ENCODE data around the gene PKP2.

The PKP2 gene

DNA sequence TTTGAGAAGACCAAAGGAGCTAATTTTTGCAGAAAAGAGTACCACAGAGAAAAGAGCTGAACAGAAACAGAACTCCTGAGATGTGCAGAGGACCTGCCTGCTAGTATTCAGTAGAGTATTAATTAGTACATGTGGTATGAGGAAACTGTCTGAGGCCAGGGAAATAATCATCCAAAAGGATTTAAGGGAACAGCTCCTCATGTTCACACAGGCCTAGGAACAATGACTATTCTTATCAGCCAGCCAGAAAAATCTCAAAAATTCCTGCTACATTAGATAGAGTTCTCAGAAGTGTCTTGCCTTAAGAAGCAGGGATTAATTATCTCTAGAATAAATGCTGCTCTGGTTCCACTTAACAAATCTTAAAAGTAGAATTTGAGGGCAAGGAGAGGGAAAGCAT, 36.4 kb downstream of the PKP2 start:
- TF ChIP-seq, protein P1, sequence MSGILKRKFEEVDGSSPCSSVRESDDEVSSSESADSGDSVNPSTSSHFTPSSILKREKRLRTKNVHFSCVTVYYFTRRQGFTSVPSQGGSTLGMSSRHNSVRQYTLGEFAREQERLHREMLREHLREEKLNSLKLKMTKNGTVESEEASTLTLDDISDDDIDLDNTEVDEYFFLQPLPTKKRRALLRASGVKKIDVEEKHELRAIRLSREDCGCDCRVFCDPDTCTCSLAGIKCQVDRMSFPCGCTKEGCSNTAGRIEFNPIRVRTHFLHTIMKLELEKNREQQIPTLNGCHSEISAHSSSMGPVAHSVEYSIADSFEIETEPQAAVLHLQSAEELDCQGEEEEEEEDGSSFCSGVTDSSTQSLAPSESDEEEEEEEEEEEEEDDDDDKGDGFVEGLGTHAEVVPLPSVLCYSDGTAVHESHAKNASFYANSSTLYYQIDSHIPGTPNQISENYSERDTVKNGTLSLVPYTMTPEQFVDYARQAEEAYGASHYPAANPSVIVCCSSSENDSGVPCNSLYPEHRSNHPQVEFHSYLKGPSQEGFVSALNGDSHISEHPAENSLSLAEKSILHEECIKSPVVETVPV (CRISPR knock-in tag; IDR thresholded peaks at IDR 0.05): no peak
- no peak for TF ChIP-seq ZNF8 (CRISPR knock-in tag; IDR thresholded peaks at IDR 0.05)
- ATAC-seq: no peak

DNA sequence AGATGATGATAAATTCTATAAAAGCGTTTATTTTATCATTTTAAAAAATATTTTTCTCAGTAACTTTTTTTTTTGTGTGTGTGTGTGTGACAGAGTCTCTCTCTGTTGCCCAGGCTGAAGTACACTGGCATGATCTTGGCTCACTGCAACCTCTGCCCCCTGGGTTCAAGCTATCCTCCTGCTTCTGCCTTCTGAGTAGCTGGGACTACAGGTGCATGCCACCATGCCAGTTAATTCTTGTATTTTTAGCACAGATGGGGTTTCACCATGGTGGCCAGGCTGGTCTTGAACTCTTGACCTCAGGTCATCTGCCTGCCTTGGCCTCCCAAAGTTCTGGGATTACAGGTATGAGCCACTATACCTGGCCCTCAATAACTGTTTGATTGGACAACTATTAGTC, 37.2 kb downstream of the PKP2 start:
- no peak for ATAC-seq
- no peak for TF ChIP-seq TCF4 (CRISPR knock-in tag; IDR thresholded peaks at IDR 0.05; ENCODE audit: borderline replicate concordance)

DNA sequence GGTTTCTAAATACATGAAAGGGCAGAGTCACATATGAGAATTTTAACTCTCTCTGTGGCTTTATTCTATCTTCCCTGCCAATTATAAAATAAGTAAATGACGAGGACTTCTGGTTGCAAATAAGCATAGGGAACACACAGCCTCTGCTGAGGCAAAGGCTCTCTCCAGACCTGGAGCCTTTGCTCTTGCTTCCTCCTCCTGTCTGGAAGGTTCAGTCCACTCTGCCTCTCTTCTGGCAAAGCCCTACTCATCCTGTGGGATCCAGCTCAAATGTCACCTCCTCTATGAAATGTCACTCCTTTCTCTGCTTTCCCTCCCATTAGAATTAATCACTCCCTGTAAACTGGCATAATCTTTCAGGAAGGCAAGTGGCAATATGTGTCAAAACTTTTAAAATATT, 41.9 kb downstream of the PKP2 start:
- ATAC-seq: no peak

DNA sequence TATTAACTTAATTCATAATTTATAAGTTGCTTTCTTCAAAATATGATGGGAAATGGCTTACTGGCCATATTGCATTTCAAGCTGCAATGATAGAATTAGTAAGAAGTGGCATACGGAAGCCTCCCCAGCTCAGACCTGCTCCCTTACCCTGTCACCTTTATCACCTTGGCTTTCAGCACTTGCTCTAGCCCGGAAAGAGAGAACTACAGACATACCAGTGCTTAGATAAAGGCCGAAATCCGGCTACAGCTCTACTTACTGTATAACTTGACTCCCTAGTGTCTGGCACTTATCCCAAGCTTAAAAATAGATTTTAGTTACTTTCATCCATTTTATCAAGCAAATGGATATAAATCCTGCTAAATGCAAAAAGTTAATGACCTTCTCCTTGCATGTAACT, 42.5 kb downstream of the PKP2 start:
- TF ChIP-seq GLIS3 (CRISPR knock-in tag; IDR thresholded peaks at IDR 0.05) (no peak), ISL1 (CRISPR knock-in tag; IDR thresholded peaks at IDR 0.05) (no peak), ZNF70 (CRISPR knock-in tag; IDR thresholded peaks at IDR 0.05) (no peak), ZFP3 (CRISPR knock-in tag; IDR thresholded peaks at IDR 0.05) (no peak), ZNF565 (CRISPR knock-in tag; conservative IDR thresholded peaks at IDR 0.05; ENCODE audit: low read depth) (no peak), BACH2 (CRISPR knock-in tag; IDR thresholded peaks at IDR 0.05; ENCODE audit: borderline replicate concordance) (no peak), ARNTL (CRISPR knock-in tag; IDR thresholded peaks at IDR 0.05; ENCODE audit: borderline replicate concordance, low read depth) (no peak), ESRRG (CRISPR knock-in tag; IDR thresholded peaks at IDR 0.05) (no peak), CSDC2 (CRISPR knock-in tag; IDR thresholded peaks at IDR 0.05) (no peak), PPARA (CRISPR knock-in tag; IDR thresholded peaks at IDR 0.05; ENCODE audit: borderline replicate concordance) (no peak)
- TF ChIP-seq, protein P2, sequence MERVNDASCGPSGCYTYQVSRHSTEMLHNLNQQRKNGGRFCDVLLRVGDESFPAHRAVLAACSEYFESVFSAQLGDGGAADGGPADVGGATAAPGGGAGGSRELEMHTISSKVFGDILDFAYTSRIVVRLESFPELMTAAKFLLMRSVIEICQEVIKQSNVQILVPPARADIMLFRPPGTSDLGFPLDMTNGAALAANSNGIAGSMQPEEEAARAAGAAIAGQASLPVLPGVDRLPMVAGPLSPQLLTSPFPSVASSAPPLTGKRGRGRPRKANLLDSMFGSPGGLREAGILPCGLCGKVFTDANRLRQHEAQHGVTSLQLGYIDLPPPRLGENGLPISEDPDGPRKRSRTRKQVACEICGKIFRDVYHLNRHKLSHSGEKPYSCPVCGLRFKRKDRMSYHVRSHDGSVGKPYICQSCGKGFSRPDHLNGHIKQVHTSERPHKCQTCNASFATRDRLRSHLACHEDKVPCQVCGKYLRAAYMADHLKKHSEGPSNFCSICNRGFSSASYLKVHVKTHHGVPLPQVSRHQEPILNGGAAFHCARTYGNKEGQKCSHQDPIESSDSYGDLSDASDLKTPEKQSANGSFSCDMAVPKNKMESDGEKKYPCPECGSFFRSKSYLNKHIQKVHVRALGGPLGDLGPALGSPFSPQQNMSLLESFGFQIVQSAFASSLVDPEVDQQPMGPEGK (CRISPR knock-in tag; IDR thresholded peaks at IDR 0.05; ENCODE audit: borderline replicate concordance): no peak
- TF ChIP-seq, protein P3, sequence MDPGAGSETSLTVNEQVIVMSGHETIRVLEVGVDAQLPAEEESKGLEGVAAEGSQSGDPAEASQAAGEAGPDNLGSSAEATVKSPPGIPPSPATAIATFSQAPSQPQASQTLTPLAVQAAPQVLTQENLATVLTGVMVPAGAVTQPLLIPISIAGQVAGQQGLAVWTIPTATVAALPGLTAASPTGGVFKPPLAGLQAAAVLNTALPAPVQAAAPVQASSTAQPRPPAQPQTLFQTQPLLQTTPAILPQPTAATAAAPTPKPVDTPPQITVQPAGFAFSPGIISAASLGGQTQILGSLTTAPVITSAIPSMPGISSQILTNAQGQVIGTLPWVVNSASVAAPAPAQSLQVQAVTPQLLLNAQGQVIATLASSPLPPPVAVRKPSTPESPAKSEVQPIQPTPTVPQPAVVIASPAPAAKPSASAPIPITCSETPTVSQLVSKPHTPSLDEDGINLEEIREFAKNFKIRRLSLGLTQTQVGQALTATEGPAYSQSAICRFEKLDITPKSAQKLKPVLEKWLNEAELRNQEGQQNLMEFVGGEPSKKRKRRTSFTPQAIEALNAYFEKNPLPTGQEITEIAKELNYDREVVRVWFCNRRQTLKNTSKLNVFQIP (CRISPR knock-in tag; IDR thresholded peaks at IDR 0.05; ENCODE audit: borderline replicate concordance, low read depth): no peak
- TF ChIP-seq, protein P4, sequence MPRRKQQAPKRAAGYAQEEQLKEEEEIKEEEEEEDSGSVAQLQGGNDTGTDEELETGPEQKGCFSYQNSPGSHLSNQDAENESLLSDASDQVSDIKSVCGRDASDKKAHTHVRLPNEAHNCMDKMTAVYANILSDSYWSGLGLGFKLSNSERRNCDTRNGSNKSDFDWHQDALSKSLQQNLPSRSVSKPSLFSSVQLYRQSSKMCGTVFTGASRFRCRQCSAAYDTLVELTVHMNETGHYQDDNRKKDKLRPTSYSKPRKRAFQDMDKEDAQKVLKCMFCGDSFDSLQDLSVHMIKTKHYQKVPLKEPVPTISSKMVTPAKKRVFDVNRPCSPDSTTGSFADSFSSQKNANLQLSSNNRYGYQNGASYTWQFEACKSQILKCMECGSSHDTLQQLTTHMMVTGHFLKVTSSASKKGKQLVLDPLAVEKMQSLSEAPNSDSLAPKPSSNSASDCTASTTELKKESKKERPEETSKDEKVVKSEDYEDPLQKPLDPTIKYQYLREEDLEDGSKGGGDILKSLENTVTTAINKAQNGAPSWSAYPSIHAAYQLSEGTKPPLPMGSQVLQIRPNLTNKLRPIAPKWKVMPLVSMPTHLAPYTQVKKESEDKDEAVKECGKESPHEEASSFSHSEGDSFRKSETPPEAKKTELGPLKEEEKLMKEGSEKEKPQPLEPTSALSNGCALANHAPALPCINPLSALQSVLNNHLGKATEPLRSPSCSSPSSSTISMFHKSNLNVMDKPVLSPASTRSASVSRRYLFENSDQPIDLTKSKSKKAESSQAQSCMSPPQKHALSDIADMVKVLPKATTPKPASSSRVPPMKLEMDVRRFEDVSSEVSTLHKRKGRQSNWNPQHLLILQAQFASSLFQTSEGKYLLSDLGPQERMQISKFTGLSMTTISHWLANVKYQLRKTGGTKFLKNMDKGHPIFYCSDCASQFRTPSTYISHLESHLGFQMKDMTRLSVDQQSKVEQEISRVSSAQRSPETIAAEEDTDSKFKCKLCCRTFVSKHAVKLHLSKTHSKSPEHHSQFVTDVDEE (CRISPR knock-in tag; IDR thresholded peaks at IDR 0.05): no peak
- no peak for ATAC-seq

More for the DNA sequence above, 41.9 kb downstream of the PKP2 start:
- TF ChIP-seq BACH2 (CRISPR knock-in tag; IDR thresholded peaks at IDR 0.05; ENCODE audit: borderline replicate concordance) (no peak), ZC3H10 (CRISPR knock-in tag; IDR thresholded peaks at IDR 0.05) (no peak), ISL1 (CRISPR knock-in tag; IDR thresholded peaks at IDR 0.05) (no peak), RARB (CRISPR knock-in tag; IDR thresholded peaks at IDR 0.05) (no peak)
- TF ChIP-seq, protein P5, sequence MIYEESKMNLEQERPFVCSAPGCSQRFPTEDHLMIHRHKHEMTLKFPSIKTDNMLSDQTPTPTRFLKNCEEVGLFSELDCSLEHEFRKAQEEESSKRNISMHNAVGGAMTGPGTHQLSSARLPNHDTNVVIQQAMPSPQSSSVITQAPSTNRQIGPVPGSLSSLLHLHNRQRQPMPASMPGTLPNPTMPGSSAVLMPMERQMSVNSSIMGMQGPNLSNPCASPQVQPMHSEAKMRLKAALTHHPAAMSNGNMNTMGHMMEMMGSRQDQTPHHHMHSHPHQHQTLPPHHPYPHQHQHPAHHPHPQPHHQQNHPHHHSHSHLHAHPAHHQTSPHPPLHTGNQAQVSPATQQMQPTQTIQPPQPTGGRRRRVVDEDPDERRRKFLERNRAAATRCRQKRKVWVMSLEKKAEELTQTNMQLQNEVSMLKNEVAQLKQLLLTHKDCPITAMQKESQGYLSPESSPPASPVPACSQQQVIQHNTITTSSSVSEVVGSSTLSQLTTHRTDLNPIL (CRISPR knock-in tag; IDR thresholded peaks at IDR 0.05; ENCODE audit: low read depth): no peak
- TF ChIP-seq, protein P3 (CRISPR knock-in tag; IDR thresholded peaks at IDR 0.05; ENCODE audit: borderline replicate concordance, low read depth): no peak
